Measurements from ENCODE around the gene GRIK4. TPM values are rescaled to one million over a fixed set of nuclear protein-coding genes. Genes with fewer than 3 reads are reported as not detected.

GRIK4 gene
- total RNA-seq, 3 donors from 2014 or later, result 0.36 to 0.51 TPM; not detected in 1

DNA sequence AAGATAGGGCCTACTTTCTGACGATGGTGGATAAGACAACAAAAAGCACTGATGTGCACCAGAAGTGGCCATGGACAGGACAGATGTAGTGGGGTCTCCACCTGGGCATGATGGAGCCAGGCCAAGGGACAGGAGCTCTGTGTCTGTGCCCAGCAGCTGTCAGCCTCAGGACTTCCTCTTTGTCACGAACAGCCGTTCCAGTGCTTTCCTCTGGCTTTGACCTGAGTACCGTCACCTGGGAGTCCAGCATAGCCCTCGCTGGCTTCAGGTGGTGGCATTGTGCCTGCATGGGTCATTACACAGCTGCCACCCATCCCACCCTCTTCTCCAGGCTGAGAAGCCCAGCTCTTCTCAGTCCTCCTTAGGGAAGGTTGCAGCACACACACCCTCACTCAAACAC, 137.8 kb downstream of the GRIK4 start:
- TF ChIP-seq, protein P1, sequence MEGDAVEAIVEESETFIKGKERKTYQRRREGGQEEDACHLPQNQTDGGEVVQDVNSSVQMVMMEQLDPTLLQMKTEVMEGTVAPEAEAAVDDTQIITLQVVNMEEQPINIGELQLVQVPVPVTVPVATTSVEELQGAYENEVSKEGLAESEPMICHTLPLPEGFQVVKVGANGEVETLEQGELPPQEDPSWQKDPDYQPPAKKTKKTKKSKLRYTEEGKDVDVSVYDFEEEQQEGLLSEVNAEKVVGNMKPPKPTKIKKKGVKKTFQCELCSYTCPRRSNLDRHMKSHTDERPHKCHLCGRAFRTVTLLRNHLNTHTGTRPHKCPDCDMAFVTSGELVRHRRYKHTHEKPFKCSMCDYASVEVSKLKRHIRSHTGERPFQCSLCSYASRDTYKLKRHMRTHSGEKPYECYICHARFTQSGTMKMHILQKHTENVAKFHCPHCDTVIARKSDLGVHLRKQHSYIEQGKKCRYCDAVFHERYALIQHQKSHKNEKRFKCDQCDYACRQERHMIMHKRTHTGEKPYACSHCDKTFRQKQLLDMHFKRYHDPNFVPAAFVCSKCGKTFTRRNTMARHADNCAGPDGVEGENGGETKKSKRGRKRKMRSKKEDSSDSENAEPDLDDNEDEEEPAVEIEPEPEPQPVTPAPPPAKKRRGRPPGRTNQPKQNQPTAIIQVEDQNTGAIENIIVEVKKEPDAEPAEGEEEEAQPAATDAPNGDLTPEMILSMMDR (IDR thresholded peaks at IDR 0.05), result no peak
- no peaks in the 10 kb centered on the region for H3K4me1 ChIP-seq (ENCODE audit: low read depth)
- H3K4me3 ChIP-seq, result no peak overlapping the region
- intact Hi-C loops (cut with DNase I, micrococcal nuclease), result no loop called here
- DNase-seq, result no peak
- no peaks in the 10 kb centered on the region for H3K9me3 ChIP-seq
- H3K36me3 ChIP-seq (ENCODE audit: low read depth), result no peaks in the 10 kb centered on the region
- no peak for ATAC-seq

DNA sequence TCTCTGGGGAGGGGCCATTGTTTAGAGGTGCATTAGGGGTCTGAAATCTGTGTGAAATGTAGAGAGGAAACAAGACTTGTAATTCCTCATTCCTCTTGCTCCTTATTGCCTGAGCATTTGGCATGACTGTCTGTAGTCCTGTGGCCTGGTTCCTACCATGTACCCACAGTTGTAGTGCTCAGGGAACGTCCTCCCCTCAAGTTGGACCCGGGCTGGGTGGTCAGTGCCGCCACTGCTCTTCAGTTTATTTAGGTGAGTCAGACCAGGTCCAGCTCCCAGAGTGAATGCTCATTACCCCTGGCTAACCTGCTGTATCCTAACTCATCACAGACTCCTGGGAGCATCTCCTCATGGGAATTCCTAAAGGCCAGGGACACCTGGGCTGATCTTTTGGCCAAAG, 139.8 kb downstream of the GRIK4 start:
- Histone ChIP-seq H3K4me1 (ENCODE audit: low read depth) (no peaks in the 10 kb centered on the region), H3K36me3 (ENCODE audit: low read depth) (no peaks in the 10 kb centered on the region), H3K9me3 (no peaks in the 10 kb centered on the region), H3K4me3 (no peak overlapping the region)
- no peak for DNase-seq
- intact Hi-C loops (cut with DNase I, micrococcal nuclease), result no loop called here
- TF ChIP-seq, protein P1 (IDR thresholded peaks at IDR 0.05), result no peak
- ATAC-seq, result no peak

DNA sequence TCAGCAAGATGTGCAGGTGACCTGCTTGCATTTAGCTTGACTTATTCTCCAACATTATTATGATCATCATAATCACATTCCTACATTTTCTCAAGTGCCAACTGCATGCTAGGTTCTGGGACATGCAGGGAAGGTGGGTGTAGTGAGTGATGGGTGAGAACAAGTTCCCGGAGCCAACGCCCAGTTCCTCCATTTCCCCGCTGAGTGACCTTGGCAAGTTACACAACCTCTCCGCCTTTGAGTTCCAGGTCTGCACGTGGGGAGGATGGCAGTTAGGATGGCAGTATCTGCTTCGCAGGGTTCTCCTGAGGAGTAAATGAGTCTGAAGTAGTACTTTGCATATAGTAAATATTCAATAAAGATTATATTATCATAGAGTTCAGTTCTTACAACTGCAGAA, 140.3 kb downstream of the GRIK4 start:
- Histone ChIP-seq H3K4me3 (no peak overlapping the region), H3K9me3 (no peaks in the 10 kb centered on the region), H3K4me1 (ENCODE audit: low read depth) (no peaks in the 10 kb centered on the region)

DNA sequence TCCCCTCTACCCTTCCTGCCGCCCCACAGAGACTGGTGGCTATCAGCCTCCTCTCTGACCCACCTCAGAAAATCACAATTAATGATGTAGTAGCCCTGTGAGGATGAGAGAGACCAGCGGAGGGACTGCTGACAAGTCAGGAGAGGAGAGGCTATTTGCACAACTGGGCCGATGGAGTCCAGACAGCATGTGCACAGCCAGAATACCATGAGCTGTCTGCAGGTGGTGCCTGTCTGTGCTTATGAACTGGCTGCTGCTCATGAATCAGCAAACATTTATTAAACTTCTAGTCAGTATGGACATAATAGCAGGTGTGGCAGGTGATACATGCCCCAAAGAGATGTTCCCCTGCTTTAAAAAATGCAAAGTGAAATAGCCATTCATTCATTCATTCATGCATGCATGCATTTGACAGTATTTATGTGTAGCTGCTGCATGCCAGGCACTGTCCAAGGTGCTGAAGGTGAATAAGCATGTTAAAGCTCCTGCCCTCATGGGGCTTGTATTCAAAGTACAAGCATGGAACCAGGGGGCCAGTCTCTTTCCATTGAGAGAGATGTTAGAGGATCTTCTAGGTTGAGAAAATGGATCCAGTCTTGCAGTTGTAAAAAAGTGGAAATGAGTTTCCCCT, 141.3 kb downstream of the GRIK4 start:
- Histone ChIP-seq H3K9me3 (no peaks in the 10 kb centered on the region), H3K36me3 (ENCODE audit: low read depth) (no peaks in the 10 kb centered on the region), H3K4me3 (no peak overlapping the region), H3K4me1 (ENCODE audit: low read depth) (no peaks in the 10 kb centered on the region)
- TF ChIP-seq, protein P1 (IDR thresholded peaks at IDR 0.05), result no peak
- ATAC-seq (no peak), DNase-seq (no peak)
- intact Hi-C loops (cut with DNase I, micrococcal nuclease), result no loop called here

More for the DNA sequence above, 140.3 kb downstream of the GRIK4 start:
- DNase-seq (no peak), ATAC-seq (no peak)
- TF ChIP-seq, protein P1 (IDR thresholded peaks at IDR 0.05), result no peak
- intact Hi-C loops (cut with DNase I, micrococcal nuclease), result no loop called here
- no peaks in the 10 kb centered on the region for H3K36me3 ChIP-seq (ENCODE audit: low read depth)

DNA sequence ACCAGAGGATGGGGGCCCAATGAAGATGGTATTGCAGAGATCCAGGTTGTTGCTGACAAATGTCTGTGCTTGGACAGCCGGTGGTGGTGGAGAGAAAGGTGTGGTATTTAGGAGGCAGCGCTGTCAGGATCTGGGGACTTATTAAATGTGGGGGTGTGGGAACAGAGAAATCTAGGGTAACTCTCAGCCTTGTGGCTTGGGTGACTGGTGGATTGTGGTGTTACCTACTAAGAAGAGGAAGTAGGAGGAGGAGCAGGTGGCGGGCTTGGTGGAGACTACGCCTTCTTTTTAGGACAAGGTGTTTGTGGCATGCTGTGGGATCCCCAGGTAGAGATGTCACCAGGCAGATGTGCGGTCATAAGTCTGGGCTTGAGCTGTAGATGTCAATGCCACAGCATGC, 144.0 kb downstream of the GRIK4 start:
- Histone ChIP-seq H3K4me1 (ENCODE audit: low read depth) (no peaks in the 10 kb centered on the region), H3K9me3 (no peaks in the 10 kb centered on the region), H3K36me3 (ENCODE audit: low read depth) (no peaks in the 10 kb centered on the region), H3K4me3 (no peak overlapping the region)
- ATAC-seq, result no peak
- TF ChIP-seq, protein P1 (IDR thresholded peaks at IDR 0.05), result no peak
- intact Hi-C loops (cut with DNase I, micrococcal nuclease), result no loop called here
- DNase-seq, result no peak

All from mucosa of descending colon (tissue), 3 donors.